AG10803 (cell line): ENCODE measurements around the gene TTC27.

Source experiments
- DNase-seq: peaks from one replicate; pipeline ENCODE4 v3.0.0; 2010; ENCODE audit warnings: low read depth
- H3K4me3 ChIP-seq: 2 replicates; pipeline ENCODE4 v1.5.1; 2011; ENCODE audit warnings: mild to moderate bottlenecking, low read length, control low read depth
- TF ChIP-seq, protein P1 (sequence below): conservative IDR thresholded peaks from 2 replicates; pipeline ENCODE4 v1.5.1; 2011; ENCODE audit warnings: mild to moderate bottlenecking, low read length, control low read depth, inconsistent platforms

Gene TTC27

DNA sequence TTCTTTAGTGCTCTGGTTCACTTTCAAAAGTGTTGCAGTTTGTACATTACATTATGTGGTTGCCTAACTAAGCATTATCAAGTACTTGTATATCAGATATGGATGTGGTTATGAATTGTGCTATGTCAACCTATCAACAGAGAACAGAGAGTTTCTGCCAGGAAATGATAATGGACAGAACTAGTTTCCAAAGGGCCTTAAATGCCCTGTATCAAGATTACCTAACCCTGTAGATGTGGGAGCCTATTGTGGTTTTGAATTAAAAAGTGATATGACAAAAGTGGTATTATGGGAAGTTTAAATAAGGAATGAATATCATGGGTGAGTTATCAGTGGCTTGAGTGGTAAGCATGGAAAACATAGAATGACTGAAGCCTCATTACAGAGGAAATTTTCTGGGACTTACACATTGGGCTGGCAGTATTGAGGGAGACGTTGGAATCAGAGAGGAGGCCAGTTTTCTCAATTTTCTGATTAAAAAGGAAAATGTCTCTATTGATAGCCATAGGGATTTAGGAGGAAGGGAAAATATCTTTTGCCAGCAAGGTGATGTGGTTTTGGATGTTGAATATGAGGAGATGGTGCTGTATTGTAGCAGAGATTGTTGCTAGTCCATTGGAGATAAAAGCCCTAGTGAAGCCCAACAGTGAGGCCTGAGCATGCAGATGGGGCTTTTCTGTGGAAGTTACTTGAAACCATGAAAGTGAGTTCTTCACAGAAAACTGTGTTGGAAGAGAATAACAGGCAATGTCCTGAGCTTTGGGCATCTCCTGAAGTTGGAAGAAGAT, 140.7 kb downstream of the TTC27 start:
- DNase-seq = no peak
- TF ChIP-seq, protein P1, sequence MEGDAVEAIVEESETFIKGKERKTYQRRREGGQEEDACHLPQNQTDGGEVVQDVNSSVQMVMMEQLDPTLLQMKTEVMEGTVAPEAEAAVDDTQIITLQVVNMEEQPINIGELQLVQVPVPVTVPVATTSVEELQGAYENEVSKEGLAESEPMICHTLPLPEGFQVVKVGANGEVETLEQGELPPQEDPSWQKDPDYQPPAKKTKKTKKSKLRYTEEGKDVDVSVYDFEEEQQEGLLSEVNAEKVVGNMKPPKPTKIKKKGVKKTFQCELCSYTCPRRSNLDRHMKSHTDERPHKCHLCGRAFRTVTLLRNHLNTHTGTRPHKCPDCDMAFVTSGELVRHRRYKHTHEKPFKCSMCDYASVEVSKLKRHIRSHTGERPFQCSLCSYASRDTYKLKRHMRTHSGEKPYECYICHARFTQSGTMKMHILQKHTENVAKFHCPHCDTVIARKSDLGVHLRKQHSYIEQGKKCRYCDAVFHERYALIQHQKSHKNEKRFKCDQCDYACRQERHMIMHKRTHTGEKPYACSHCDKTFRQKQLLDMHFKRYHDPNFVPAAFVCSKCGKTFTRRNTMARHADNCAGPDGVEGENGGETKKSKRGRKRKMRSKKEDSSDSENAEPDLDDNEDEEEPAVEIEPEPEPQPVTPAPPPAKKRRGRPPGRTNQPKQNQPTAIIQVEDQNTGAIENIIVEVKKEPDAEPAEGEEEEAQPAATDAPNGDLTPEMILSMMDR = no peak
- no peak overlapping the region for H3K4me3 ChIP-seq

DNA sequence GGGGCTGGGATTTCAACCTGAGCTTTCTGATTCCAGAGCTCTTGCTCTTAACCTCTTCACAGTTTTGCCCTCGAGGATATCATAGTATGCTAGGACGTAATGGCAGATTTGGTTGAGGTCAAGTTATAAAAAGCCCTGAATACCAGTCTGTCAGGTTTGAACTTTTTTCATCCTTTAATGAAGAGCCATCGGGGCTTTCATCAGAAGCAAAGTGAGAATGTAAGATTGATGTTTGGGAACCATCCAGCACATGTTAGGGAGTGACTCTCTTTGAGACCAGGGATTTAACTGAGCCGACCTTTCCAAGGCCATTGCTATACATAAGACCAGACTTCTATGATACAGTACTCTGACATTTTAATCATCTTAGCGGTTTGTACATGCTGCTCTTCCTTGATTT, 142.5 kb downstream of the TTC27 start:
- no peak for DNase-seq
- TF ChIP-seq, protein P1 = no peak
- no peak overlapping the region for H3K4me3 ChIP-seq

DNA sequence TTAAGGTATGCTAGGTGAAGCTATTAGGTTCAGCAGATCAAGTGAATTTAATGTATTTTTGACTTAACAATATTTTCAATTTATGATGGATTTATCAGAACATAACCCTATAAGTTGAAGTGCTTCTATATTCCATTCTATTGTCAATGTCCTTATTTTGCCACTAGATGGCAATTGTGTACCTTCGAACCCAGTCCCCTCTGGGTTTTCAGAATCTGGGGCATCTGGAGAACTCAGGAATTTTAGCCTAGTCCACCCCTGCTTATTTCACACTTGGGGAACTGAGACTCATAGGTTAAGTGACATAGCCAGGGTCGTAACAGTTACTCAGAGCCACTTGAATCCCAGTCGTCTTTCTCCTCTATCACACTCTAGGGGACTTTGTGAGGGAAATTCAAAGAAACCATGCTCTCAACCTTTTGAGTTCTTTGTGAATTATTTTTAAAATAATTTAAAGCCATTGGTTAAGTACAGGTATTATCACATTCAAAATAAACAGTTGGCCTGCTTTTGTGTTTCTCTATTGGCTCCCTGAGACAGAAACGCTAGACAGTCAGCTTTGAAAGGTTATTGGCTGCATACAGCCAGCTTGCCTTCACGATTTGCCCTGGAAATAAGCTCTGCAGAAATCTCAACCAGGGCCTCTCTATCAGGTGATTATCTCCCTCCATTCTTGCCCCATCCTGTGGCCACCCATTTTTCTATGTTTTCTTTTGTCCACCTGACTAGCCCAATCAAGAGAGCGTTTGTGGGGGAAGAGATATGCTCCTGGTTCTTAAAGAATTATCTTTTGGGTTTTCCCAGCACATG, 145.0 kb downstream of the TTC27 start:
- peak; percentile 65 for DNase-seq
- TF ChIP-seq, protein P1 = peak; percentile 82
- no peak overlapping the region for H3K4me3 ChIP-seq

DNA sequence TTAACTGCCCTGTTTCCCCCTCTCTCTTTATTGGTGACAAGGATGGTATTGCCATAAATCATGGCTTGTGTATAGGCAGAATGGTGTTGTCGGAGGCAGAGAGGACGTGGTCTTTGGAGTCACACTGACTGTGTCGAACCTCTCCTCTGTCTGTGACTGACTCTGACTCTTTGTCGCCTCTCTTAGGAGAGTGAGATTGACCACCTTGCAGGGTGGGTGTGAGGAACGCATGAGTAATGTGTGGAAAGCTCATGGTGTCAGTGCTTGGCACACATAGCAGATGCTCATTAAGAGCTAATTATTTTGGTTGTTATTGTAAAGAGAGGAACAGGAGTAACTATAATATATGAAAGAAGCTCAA, 145.6 kb downstream of the TTC27 start:
- no peak for DNase-seq
- TF ChIP-seq, protein P1 = no peak
- H3K4me3 ChIP-seq = no peak overlapping the region

DNA sequence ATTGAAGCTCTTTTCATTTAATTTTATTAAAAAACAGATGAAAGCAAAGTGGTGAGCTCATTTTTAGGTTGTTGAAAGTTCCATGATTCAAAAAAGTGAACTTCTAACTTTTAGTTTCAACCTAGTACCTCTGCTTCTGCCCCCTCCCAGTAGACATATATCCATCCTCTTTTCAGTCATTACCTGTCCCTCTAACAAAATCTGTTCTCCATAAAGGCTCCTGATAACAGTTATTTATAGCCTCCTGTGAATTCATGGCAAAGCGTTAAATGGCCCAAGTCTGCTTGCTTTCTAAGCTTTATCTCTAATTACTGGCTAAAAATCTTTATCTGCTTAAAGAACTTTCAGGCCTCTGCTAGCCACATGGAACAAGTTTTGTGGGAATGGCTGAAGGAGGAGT, 148.1 kb downstream of the TTC27 start:
- TF ChIP-seq, protein P1 = no peak
- no peak for DNase-seq
- H3K4me3 ChIP-seq = no peak overlapping the region

DNA sequence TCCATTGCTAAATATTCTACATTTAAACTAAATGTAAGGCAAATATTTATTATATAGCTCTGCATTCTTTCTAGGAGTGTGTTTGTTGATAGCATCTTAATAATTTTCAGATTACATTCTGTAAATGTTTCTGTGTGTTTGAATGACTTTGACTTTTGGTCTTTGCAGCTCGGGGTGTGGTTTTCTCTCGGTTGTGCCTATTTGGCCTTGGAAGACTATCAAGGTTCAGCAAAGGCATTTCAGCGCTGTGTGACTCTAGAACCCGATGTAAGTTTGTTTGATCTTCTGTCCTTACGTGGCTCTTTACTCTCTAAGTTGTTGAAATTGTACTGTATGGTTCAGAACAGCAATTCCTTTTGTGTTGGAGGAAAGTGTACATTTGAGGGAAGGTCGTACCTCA, 149.9 kb downstream of the TTC27 start:
- no peak for DNase-seq
- TF ChIP-seq, protein P1 = no peak
- no peak overlapping the region for H3K4me3 ChIP-seq

DNA sequence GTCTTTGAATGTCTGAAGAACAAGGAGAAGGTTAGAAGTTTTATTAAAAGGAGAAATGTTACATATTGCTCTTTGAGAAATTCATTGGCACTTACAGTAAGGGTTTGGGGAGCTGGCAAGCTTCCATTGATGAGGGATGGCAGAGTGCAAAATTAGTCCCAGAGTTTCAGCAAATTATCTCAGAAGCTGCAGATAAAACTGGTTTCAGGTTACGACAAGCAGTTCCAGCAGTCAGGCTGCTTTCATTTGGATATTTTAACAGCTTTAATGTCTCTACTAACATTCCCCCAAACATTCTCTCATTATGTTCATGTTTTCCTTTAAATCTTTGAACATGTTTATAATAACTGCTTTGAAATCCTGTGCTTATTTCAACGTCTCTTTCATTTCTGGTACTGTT, 153.1 kb downstream of the TTC27 start:
- DNase-seq = no peak
- H3K4me3 ChIP-seq = no peak overlapping the region
- TF ChIP-seq, protein P1 = no peak
